GM18867 (cell line): ENCODE data around the gene ARHGAP15.

Experiments used
- ATAC-seq: cut with Tn5 transposase; IDR thresholded peaks from one replicate; pipeline ENCODE4 v1.9.1; 2021; ENCODE audit warnings: mild to moderate bottlenecking, moderate library complexity; ENCODE audit not compliant: unreplicated experiment

ARHGAP15 gene

GRCh38 chr2:143705108-143705707, 576.0 kb downstream of the ARHGAP15 start:
- peak; percentile 24 for ATAC-seq

- no peak for ATAC-seq
Observed at GRCh38 chr2:143706354-143706753, 577.1 kb downstream of the ARHGAP15 start.

- no peak for ATAC-seq
Observed at GRCh38 chr2:143708682-143709081, 579.5 kb downstream of the ARHGAP15 start.

- ATAC-seq: no peak
Observed at GRCh38 chr2:143710196-143710595, 581.0 kb downstream of the ARHGAP15 start.

GRCh38 chr2:143710879-143711278, 581.7 kb downstream of the ARHGAP15 start:
- no peak for ATAC-seq

- ATAC-seq: no peak
Observed at GRCh38 chr2:143716522-143716921, 587.3 kb downstream of the ARHGAP15 start.

GRCh38 chr2:143717053-143717452, 587.8 kb downstream of the ARHGAP15 start:
- ATAC-seq: no peak

- ATAC-seq: no peak
Observed at GRCh38 chr2:143717536-143718168, 588.4 kb downstream of the ARHGAP15 start.

GRCh38 chr2:143718745-143719144, 589.5 kb downstream of the ARHGAP15 start:
- no peak for ATAC-seq

- no peak for ATAC-seq
Observed at GRCh38 chr2:143719406-143719805, 590.2 kb downstream of the ARHGAP15 start.

GRCh38 chr2:143720095-143720664, 591.0 kb downstream of the ARHGAP15 start:
- no peak for ATAC-seq

- ATAC-seq: no peak
Observed at GRCh38 chr2:143725400-143725799, 596.2 kb downstream of the ARHGAP15 start.

GRCh38 chr2:143726151-143726845, 597.1 kb downstream of the ARHGAP15 start:
- ATAC-seq: no peak

- ATAC-seq: no peak
Observed at GRCh38 chr2:143728498-143728897, 599.3 kb downstream of the ARHGAP15 start.

GRCh38 chr2:143729296-143729814, 600.1 kb downstream of the ARHGAP15 start:
- no peak for ATAC-seq

GRCh38 chr2:143730155-143730952, 601.1 kb downstream of the ARHGAP15 start:
- peak; percentile 84 for ATAC-seq

GRCh38 chr2:143730953-143731260, 601.7 kb downstream of the ARHGAP15 start:
- peak; percentile 35 for ATAC-seq

GRCh38 chr2:143732076-143732475, 602.9 kb downstream of the ARHGAP15 start:
- ATAC-seq: no peak

- no peak for ATAC-seq
Observed at GRCh38 chr2:143732871-143733270, 603.7 kb downstream of the ARHGAP15 start.

GRCh38 chr2:143734507-143734906, 605.3 kb downstream of the ARHGAP15 start:
- no peak for ATAC-seq

GRCh38 chr2:143736904-143737303, 607.7 kb downstream of the ARHGAP15 start:
- ATAC-seq: no peak
